IMR-90 (cell line): ENCODE data around the gene SPNS1.

ENCODE experiments used
- BHLHE40 ChIP-seq: fragments of 150-350 bp; IDR thresholded peaks from 2 replicates; pipeline ENCODE4 v1.6.1; 2016; ENCODE audit warnings: mild to moderate bottlenecking, low read depth, low read length
- CEBPB ChIP-seq: IDR thresholded peaks from 2 replicates; pipeline ENCODE4 v1.6.1; 2012; ENCODE audit warnings: low read depth, low read length, improper control_type of control experiment
- CHD1 ChIP-seq: IDR thresholded peaks from 2 replicates; pipeline ENCODE4 v1.6.1; 2012; ENCODE audit warnings: low read depth, low read length, improper control_type of control experiment
- ELK1 ChIP-seq: fragments of 150-350 bp; IDR thresholded peaks from 2 replicates; pipeline ENCODE4 v1.6.1; 2016; ENCODE audit warnings: low read depth, mild to moderate bottlenecking, low read length, moderate library complexity, borderline replicate concordance
- FOS ChIP-seq: fragments of 150-350 bp; IDR thresholded peaks from 2 replicates; pipeline ENCODE4 v1.6.1; 2016; ENCODE audit warnings: low read depth, low read length
- MAFK ChIP-seq: IDR thresholded peaks from 2 replicates; pipeline ENCODE4 v1.6.1; 2012; ENCODE audit warnings: low read depth, low read length, improper control_type of control experiment
- MAZ ChIP-seq: IDR thresholded peaks from 2 replicates; pipeline ENCODE4 v1.6.1; 2012; ENCODE audit warnings: low read depth, mild to moderate bottlenecking, low read length, improper control_type of control experiment, moderate library complexity, borderline replicate concordance
- MXI1 ChIP-seq: IDR thresholded peaks from 2 replicates; pipeline ENCODE4 v1.6.1; 2012; ENCODE audit warnings: low read depth, mild to moderate bottlenecking, low read length, moderate library complexity, borderline replicate concordance
- NFE2L2 ChIP-seq: fragments of 150-350 bp; IDR thresholded peaks from 2 replicates; pipeline ENCODE4 v1.6.1; 2016; ENCODE audit warnings: low read depth, mild to moderate bottlenecking, low read length
- POLR2A ChIP-seq: IDR thresholded peaks from 2 replicates; pipeline ENCODE4 v1.6.1; 2012; ENCODE audit warnings: mild to moderate bottlenecking, low read depth, low read length
- RCOR1 ChIP-seq: IDR thresholded peaks from 2 replicates; pipeline ENCODE4 v1.6.1; 2012; ENCODE audit warnings: mild to moderate bottlenecking, low read length, improper control_type of control experiment; ENCODE audit not compliant: insufficient replicate concordance
- SMC3 ChIP-seq: fragments of 150-350 bp; IDR thresholded peaks from 2 replicates; pipeline ENCODE4 v1.6.1; 2016; ENCODE audit warnings: low read depth, mild to moderate bottlenecking, antibody characterized with exemption, low read length, moderate library complexity
- TF ChIP-seq, protein P1 (sequence below): conservative IDR thresholded peaks from 2 replicates; pipeline ENCODE4 v1.5.1; 2012; ENCODE audit warnings: mild to moderate bottlenecking, low read depth, low read length, improper control_type of control experiment

DNA sequence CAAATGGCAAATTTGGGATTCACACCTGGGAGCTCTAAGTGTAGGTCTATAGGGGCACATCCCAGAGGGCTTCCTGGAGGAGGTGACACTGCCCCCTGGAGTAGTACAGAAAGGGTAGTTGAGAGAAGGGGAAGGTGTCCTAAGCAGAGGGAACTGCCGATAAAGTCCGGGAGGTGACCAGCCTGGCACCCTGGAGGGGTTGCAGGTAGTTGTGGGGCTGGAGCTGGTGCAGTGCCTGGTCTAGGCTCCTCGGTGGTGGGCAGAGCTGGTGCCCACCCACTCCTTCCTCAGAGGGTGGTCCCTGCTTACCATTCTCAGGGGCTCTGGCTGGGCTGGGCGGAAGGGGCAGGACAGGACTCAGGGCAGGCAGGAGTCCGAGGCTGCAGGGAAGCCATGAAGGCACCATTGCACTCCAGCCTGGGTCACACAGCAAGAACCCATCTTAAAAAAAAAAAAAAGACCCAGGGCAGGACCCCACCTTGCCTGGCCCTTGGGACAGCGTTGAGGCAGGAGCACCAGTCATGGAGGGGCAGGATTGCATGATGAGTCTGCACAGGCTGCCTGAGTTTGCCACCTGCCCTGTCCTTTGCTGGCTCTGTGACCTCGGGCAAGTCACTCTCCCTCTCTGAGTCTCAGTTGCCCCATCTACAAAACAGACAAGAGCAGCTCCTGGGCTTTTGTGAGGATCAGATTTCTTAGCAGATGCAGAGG lies 54.0 kb downstream of the SPNS1 start:
- TF ChIP-seq, protein P1, sequence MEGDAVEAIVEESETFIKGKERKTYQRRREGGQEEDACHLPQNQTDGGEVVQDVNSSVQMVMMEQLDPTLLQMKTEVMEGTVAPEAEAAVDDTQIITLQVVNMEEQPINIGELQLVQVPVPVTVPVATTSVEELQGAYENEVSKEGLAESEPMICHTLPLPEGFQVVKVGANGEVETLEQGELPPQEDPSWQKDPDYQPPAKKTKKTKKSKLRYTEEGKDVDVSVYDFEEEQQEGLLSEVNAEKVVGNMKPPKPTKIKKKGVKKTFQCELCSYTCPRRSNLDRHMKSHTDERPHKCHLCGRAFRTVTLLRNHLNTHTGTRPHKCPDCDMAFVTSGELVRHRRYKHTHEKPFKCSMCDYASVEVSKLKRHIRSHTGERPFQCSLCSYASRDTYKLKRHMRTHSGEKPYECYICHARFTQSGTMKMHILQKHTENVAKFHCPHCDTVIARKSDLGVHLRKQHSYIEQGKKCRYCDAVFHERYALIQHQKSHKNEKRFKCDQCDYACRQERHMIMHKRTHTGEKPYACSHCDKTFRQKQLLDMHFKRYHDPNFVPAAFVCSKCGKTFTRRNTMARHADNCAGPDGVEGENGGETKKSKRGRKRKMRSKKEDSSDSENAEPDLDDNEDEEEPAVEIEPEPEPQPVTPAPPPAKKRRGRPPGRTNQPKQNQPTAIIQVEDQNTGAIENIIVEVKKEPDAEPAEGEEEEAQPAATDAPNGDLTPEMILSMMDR = no peak
- TF ChIP-seq MAZ (no peak), POLR2A (no peak), BHLHE40 (no peak), CHD1 (no peak), RCOR1 (no peak), CEBPB (no peak), MXI1 (no peak), SMC3 (no peak), FOS (no peak), MAFK (no peak), ELK1 (no peak), NFE2L2 (no peak)
